ENCODE data around the gene GAS2L2.

The GAS2L2 gene

GRCh38 chr17:35745246-35745645 lies 7.8 kb downstream of the GAS2L2 start:
- Histone ChIP-seq H3K27ac (no peak overlapping the region), H3K4me1 (peaks cover 0 to 29% (median 12%) of the 10 kb centered on the region in 4 donors), H3K36me3 (no peaks in the 10 kb centered on the region), H3K9me3 (no peaks in the 10 kb centered on the region), H3K4me3 (no peak overlapping the region), H3K27me3 (peaks cover 0 to 92% of the 10 kb centered on the region in 2 donors)
- TF ChIP-seq CTCF (IDR thresholded peaks at IDR 0.05): no peak
- intact Hi-C loops (cut with DNase I; ENCODE audit: low total_unique reads): no loop called here
- DNase-seq: no peak

DNA sequence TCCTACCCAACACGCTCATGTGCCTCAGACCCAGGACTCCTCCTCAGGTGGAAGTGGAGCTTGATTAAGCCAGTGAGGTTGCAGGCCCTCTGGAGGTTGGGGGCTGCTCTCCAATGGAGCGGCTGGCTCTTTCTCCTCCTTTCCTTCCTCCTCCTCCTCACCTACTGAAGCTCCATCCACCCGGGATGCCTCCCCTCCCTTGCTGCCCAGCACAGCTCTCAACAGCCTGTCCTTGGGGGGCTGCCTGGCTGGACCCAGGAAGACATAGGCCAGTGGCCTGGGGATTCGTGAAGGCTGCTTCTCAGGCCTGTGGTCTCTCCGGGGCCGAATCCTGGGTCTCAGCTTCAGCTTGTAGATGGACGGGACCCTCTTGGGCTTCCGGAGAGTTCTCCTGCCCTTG lies 8.2 kb downstream of the GAS2L2 start:
- Histone ChIP-seq H3K27ac (no peak overlapping the region), H3K36me3 (no peaks in the 10 kb centered on the region), H3K4me3 (no peak overlapping the region), H3K27me3 (peaks cover 0 to 88% of the 10 kb centered on the region in 2 donors), H3K4me1 (peaks cover 0 to 25% (median 8%) of the 10 kb centered on the region in 4 donors), H3K9me3 (no peaks in the 10 kb centered on the region)
- intact Hi-C loops (cut with DNase I; ENCODE audit: low total_unique reads): no loop called here
- TF ChIP-seq CTCF (IDR thresholded peaks at IDR 0.05): no peak
- DNase-seq: no peak

GRCh38 chr17:35743626-35744328 lies 9.3 kb downstream of the GAS2L2 start:
- TF ChIP-seq CTCF (IDR thresholded peaks at IDR 0.05): no peak
- Histone ChIP-seq H3K4me3 (no peak overlapping the region), H3K27ac (no peak overlapping the region), H3K27me3 (peaks cover 0 to 78% of the 10 kb centered on the region in 2 donors), H3K36me3 (no peaks in the 10 kb centered on the region), H3K9me3 (no peaks in the 10 kb centered on the region), H3K4me1 (peaks cover 0 to 18% (median 7%) of the 10 kb centered on the region in 4 donors)
- DNase-seq: no peak
- intact Hi-C loops (cut with DNase I; ENCODE audit: low total_unique reads): no loop called here

- DNase-seq: no peak
- H3K27ac ChIP-seq: no peak overlapping the region
- intact Hi-C loops (cut with DNase I; ENCODE audit: low total_unique reads): no loop called here
- no peaks in the 10 kb centered on the region for H3K9me3 ChIP-seq
- peaks cover 0 to 18% (median 7%) of the 10 kb centered on the region in 4 donors for H3K4me1 ChIP-seq
- no peaks in the 10 kb centered on the region for H3K36me3 ChIP-seq
- no peak overlapping the region for H3K4me3 ChIP-seq
- peaks cover 0 to 70% of the 10 kb centered on the region in 2 donors for H3K27me3 ChIP-seq
- TF ChIP-seq CTCF (IDR thresholded peaks at IDR 0.05): no peak
Observed at GRCh38 chr17:35742896-35743477, 10.1 kb downstream of the GAS2L2 start.

- intact Hi-C loops (cut with DNase I; ENCODE audit: low total_unique reads): no loop called here
- no peak for TF ChIP-seq CTCF (IDR thresholded peaks at IDR 0.05)
- no peak overlapping the region for H3K4me3 ChIP-seq
- peaks cover 0 to 15% (median 7%) of the 10 kb centered on the region in 4 donors for H3K4me1 ChIP-seq
- no peak overlapping the region for H3K27ac ChIP-seq
- no peaks in the 10 kb centered on the region for H3K36me3 ChIP-seq
- H3K9me3 ChIP-seq: no peaks in the 10 kb centered on the region
- H3K27me3 ChIP-seq: peaks cover 0 to 65% of the 10 kb centered on the region in 2 donors
- DNase-seq: no peak
Observed at GRCh38 chr17:35742496-35742895, 10.5 kb downstream of the GAS2L2 start.
